Right atrium auricular region (tissue), 2 donors: ENCODE data around the gene MAEA. TPM values are rescaled to one million over a fixed set of nuclear protein-coding genes. Genes with fewer than 3 reads are reported as not detected.

ENCODE experiments used
- DNase-seq: peaks from one replicate; pipeline ENCODE4 v3.0.0-alpha.2; 2019; ENCODE audit warnings: low spot score
- H3K27ac ChIP-seq, 2 donors: fragments of 200-600 bp; sonication (generic); 1 replicate in 1 of 2; 2 replicates in 1 of 2; pipeline ENCODE4 v1.5.1; 2016 to 2019
- H3K27me3 ChIP-seq, 2 donors: fragments of 200-600 bp; sonication (generic); one replicate each; pipeline versions ENCODE4 v1.5.1 to v1.6.0; 2017 to 2019
- H3K36me3 ChIP-seq: fragments of 200-600 bp; sonication (generic); one replicate; pipeline ENCODE4 v1.5.1; 2016
- H3K4me1 ChIP-seq, 2 donors: fragments of 200-600 bp; sonication (generic); one replicate each; pipeline versions ENCODE4 v1.5.1 to v1.6.0; 2017 to 2019
- H3K4me3 ChIP-seq, 2 donors: fragments of 200-600 bp; sonication (generic); 1 replicate in 1 of 2; 2 replicates in 1 of 2; pipeline ENCODE4 v1.5.1; 2017 to 2019; ENCODE audit warnings: mild to moderate bottlenecking in 1 of 2, moderate library complexity in 1 of 2
- H3K9me3 ChIP-seq, 2 donors: fragments of 200-600 bp; sonication (generic); one replicate each; pipeline ENCODE4 v1.5.1; 2019
- CTCF ChIP-seq, 2 donors: fragments of 200-600 bp; sonication (generic); IDR thresholded peaks; one replicate each; pipeline ENCODE4 v1.5.1; 2019; ENCODE audit warnings: antibody characterized with exemption in 2 of 2
- total RNA-seq, 2 donors: library from RNA; depleted of rRNA; stranded (reverse); fragments of >200 nt; gene quantifications; one replicate each; pipeline ENCODE4 v1.1.0, GENCODE V29; 2016

Gene MAEA
- total RNA-seq, 2 donors from 2014 or later = 46.0 to 51.7 TPM

- Histone ChIP-seq H3K36me3 (peaks cover 54% of the 10 kb centered on the region), H3K4me1 (peaks cover 0 to 2% of the 10 kb centered on the region in 2 donors), H3K9me3 (no peaks in the 10 kb centered on the region), H3K4me3 (no peak overlapping the region), H3K27ac (no peak overlapping the region), H3K27me3 (no peaks in the 10 kb centered on the region)
- no peak for DNase-seq
- no peak for TF ChIP-seq CTCF (IDR thresholded peaks at IDR 0.05)
Observed at GRCh38 chr4:1340181-1340747, 50.6 kb downstream of the MAEA start.

- no peak overlapping the region for H3K4me3 ChIP-seq
- DNase-seq = no peak
- no peaks in the 10 kb centered on the region for H3K27me3 ChIP-seq
- TF ChIP-seq CTCF (IDR thresholded peaks at IDR 0.05) = no peak
- no peak overlapping the region for H3K27ac ChIP-seq
- H3K36me3 ChIP-seq = peaks cover 52% of the 10 kb centered on the region
- H3K4me1 ChIP-seq = peaks cover 0 to 8% of the 10 kb centered on the region in 2 donors
- no peaks in the 10 kb centered on the region for H3K9me3 ChIP-seq
Observed at GRCh38 chr4:1340861-1341260, 51.2 kb downstream of the MAEA start.

GRCh38 chr4:1342003-1342402 is 52.3 kb downstream of the MAEA start:
- Histone ChIP-seq H3K27ac (no peak overlapping the region), H3K9me3 (no peaks in the 10 kb centered on the region), H3K4me1 (peaks cover 0 to 11% of the 10 kb centered on the region in 2 donors), H3K36me3 (peaks cover 45% of the 10 kb centered on the region), H3K4me3 (no peak overlapping the region), H3K27me3 (no peaks in the 10 kb centered on the region)
- no peak for DNase-seq
- no peak for TF ChIP-seq CTCF (IDR thresholded peaks at IDR 0.05)

- Histone ChIP-seq H3K4me3 (no peak overlapping the region), H3K27me3 (no peaks in the 10 kb centered on the region), H3K4me1 (peaks cover 0 to 25% of the 10 kb centered on the region in 2 donors), H3K27ac (no peak overlapping the region), H3K9me3 (no peaks in the 10 kb centered on the region), H3K36me3 (peaks cover 20% of the 10 kb centered on the region)
- no peak for TF ChIP-seq CTCF (IDR thresholded peaks at IDR 0.05)
- DNase-seq = no peak
Observed at GRCh38 chr4:1344696-1345095, 55.0 kb downstream of the MAEA start.

GRCh38 chr4:1345903-1346780 is 56.5 kb downstream of the MAEA start:
- Histone ChIP-seq H3K4me1 (peaks cover 0 to 25% of the 10 kb centered on the region in 2 donors), H3K9me3 (no peaks in the 10 kb centered on the region), H3K4me3 (peak overlapping the region; percentile 74 to 99), H3K27ac (peak overlapping the region; percentile 94 to 98), H3K27me3 (no peaks in the 10 kb centered on the region), H3K36me3 (peaks cover 7% of the 10 kb centered on the region)
- DNase-seq = peak; percentile 61
- TF ChIP-seq CTCF (IDR thresholded peaks at IDR 0.05) = no peak
